Endothelial cell of umbilical vein (primary cell): ENCODE measurements around the gene GADD45A. TPM values are rescaled to one million over a fixed set of nuclear protein-coding genes. Genes with fewer than 3 reads are reported as not detected.

Experiments used
- BruUV-seq: library from RNA; stranded (reverse); fragments of 400-500 nt; replicated peaks from 2 replicates; lab custom pipeline; 2021; lab: Mats Ljungman, UMichigan
- CTCF ChIA-PET: fragments of 300-600, 350-600 bp; sonication (Branson Sonifier 250); formaldehyde crosslinking; loops from one replicate; lab custom pipeline; 2021; ENCODE audit warnings: antibody characterized with exemption, inconsistent platforms; lab: Charles Lee
- POLR2A ChIA-PET: fragments of 300-600, 350-600 bp; sonication (Branson Sonifier 250); formaldehyde crosslinking; loops from one replicate; lab custom pipeline; 2021; ENCODE audit warnings: antibody characterized with exemption, inconsistent platforms; lab: Charles Lee
- DNase-seq: peaks from one replicate; pipeline ENCODE4 v3.0.0-alpha.2; 2011; ENCODE audit warnings: low read depth, low spot score
- FAIRE-seq: peaks from 2 replicates; lab custom pipeline; 2011; peaks lifted over from hg19 to GRCh38; lab: Jason Lieb, UNC
- H2AFZ ChIP-seq: 2 replicates; pipeline ENCODE4 v1.6.0; 2012; ENCODE audit warnings: low read depth, low read length, control low read depth, inconsistent platforms
- H3K27ac ChIP-seq: 2 replicates; pipeline ENCODE4 v1.5.1; 2011; ENCODE audit warnings: low read depth, mild to moderate bottlenecking, control low read depth, low read length, moderate library complexity; ENCODE audit not compliant: insufficient read depth
- H3K27me3 ChIP-seq, 2 experiments: 2 replicates each; pipeline versions ENCODE4 v1.6.0 to v1.6.1; 2011; ENCODE audit warnings: low read length in 2 of 2, mixed read lengths in 1 of 2; ENCODE audit not compliant: control insufficient read depth in 2 of 2, insufficient read depth in 2 of 2
- H3K36me3 ChIP-seq, 2 experiments: 2 replicates in 1 of 2; 3 replicates in 1 of 2; pipeline ENCODE4 v1.5.1; 2011; ENCODE audit warnings: low read length in 2 of 2, mild to moderate bottlenecking in 1 of 2, moderate library complexity in 1 of 2; ENCODE audit not compliant: control insufficient read depth in 2 of 2, insufficient read depth in 2 of 2; ENCODE audit errors: extremely low read depth in 1 of 2
- H3K4me1 ChIP-seq: 3 replicates; pipeline ENCODE4 v1.5.1; 2011; ENCODE audit warnings: mild to moderate bottlenecking, low read length; ENCODE audit not compliant: control insufficient read depth, insufficient read depth; ENCODE audit errors: extremely low read depth
- H3K4me2 ChIP-seq: 2 replicates; pipeline ENCODE4 v1.6.1; 2011; ENCODE audit warnings: low read length, control low read depth, mixed read lengths; ENCODE audit not compliant: insufficient read depth
- H3K4me3 ChIP-seq, 3 experiments: fragments of 200-600 bp in 1 of 3; sonication (generic), shearing (Covaris generic) in 1 of 3; replicated peaks in 1 of 3; 2 replicates each; pipeline ENCODE4 v1.5.1; 2011 to 2016; ENCODE audit warnings: control low read depth in 3 of 3, low read length in 3 of 3, mild to moderate bottlenecking in 2 of 3, inconsistent platforms in 1 of 3, low read depth in 1 of 3, moderate library complexity in 1 of 3; ENCODE audit not compliant: insufficient read depth in 1 of 3
- H3K79me2 ChIP-seq: 2 replicates; pipeline ENCODE4 v1.6.0; 2012; ENCODE audit warnings: low read length, inconsistent platforms; ENCODE audit not compliant: control insufficient read depth, insufficient read depth
- H3K9ac ChIP-seq: replicated peaks from 2 replicates; pipeline ENCODE3; 2011; ENCODE audit warnings: low read length, control low read depth; ENCODE audit not compliant: insufficient read depth; ENCODE audit errors: extremely low read depth
- H3K9me1 ChIP-seq: replicated peaks from 3 replicates; pipeline ENCODE4 v1.6.0; 2011; ENCODE audit warnings: mild to moderate bottlenecking, low read length; ENCODE audit not compliant: control insufficient read depth, insufficient read depth; ENCODE audit errors: extremely low read depth
- H3K9me3 ChIP-seq: replicated peaks from 2 replicates; pipeline ENCODE4 v1.5.1; 2012; ENCODE audit warnings: low read length, inconsistent platforms; ENCODE audit not compliant: control insufficient read depth, insufficient read depth
- H4K20me1 ChIP-seq: replicated peaks from 2 replicates; pipeline ENCODE3; 2011; ENCODE audit warnings: mild to moderate bottlenecking, low read length; ENCODE audit not compliant: control insufficient read depth, insufficient read depth; ENCODE audit errors: extremely low read depth
- CTCF ChIP-seq, 2 donors: IDR thresholded peaks; 1 replicate in 1 of 2; 2 replicates in 1 of 2; pipeline ENCODE4 v1.5.1; 2011; ENCODE audit warnings: low read length in 2 of 2, mild to moderate bottlenecking in 2 of 2, moderate library complexity in 2 of 2, control low read depth in 1 of 2, inconsistent platforms in 1 of 2, low read depth in 1 of 2; ENCODE audit not compliant: insufficient read depth in 1 of 2; ENCODE audit errors: extremely low read depth in 1 of 2
- EZH2 ChIP-seq: IDR thresholded peaks from 2 replicates; pipeline ENCODE4 v1.6.1; 2012; ENCODE audit warnings: borderline replicate concordance, low read depth, mild to moderate bottlenecking, moderate library complexity, low read length, inconsistent platforms; ENCODE audit not compliant: severe bottlenecking
- FOS ChIP-seq: IDR thresholded peaks from 2 replicates; pipeline ENCODE4 v1.6.1; 2011; ENCODE audit warnings: mild to moderate bottlenecking, low read length, moderate library complexity, borderline replicate concordance; ENCODE audit not compliant: insufficient read depth
- GATA2 ChIP-seq: IDR thresholded peaks from 2 replicates; pipeline ENCODE4 v1.7.0; 2011; ENCODE audit warnings: low read depth, mild to moderate bottlenecking, moderate library complexity, mixed read lengths, low read length; ENCODE audit not compliant: insufficient read length, insufficient read depth
- JUN ChIP-seq: IDR thresholded peaks from 2 replicates; pipeline ENCODE4 v1.6.1; 2011; ENCODE audit warnings: borderline replicate concordance, low read depth; ENCODE audit not compliant: insufficient read length, insufficient read depth
- MYC ChIP-seq: IDR thresholded peaks from one replicate; pipeline ENCODE4 v1.6.1; 2011; ENCODE audit warnings: mild to moderate bottlenecking, low read depth, low read length
- POLR2A ChIP-seq: IDR thresholded peaks from 2 replicates; pipeline ENCODE4 v1.6.1; 2012; ENCODE audit warnings: low read depth, mild to moderate bottlenecking, control low read depth, low read length
- POLR2AphosphoS5 ChIP-seq: IDR thresholded peaks from 2 replicates; pipeline ENCODE4 v1.6.1; 2012; ENCODE audit warnings: low read depth, mild to moderate bottlenecking, control low read depth, low read length, moderate library complexity; ENCODE audit not compliant: insufficient read depth
- dilution Hi-C: fragments of 300-500 bp; cut with MboI; formaldehyde crosslinking; loops from one replicate; pipeline ENCODE4 v1.15.0; 2019; ENCODE audit warnings: low sequenced_read_pairs; ENCODE audit not compliant: extremely low pct_ligation_motif_present
- intact Hi-C: fragments of 100-400 bp; cut with micrococcal nuclease; formaldehyde crosslinking; loops from one replicate; pipeline ENCODE4 v1.10.0; 2022
- polyA plus RNA-seq, 4 experiments: library from polyadenylated mRNA; depleted of rRNA in 3 of 4; stranded (reverse) in 3 of 4; unstranded in 1 of 4; fragments of >200 nt; gene quantifications; 2 replicates each; pipeline versions ENCODE4 v1.2.1 to v1.2.3, GENCODE V29; 2011 to 2012; ENCODE audit warnings: missing spikeins in 1 of 4
- total RNA-seq: library from RNA; stranded (reverse); gene quantifications from 2 replicates; pipeline ENCODE4 v1.2.3, GENCODE V29; 2021
- TF ChIP-seq, protein P1 (sequence below): IDR thresholded peaks from 2 replicates; pipeline ENCODE4 v1.6.1; 2011; ENCODE audit not compliant: insufficient read depth, insufficient read length

The GADD45A gene
- total and polyA plus RNA-seq, 2 donors (not counting 3 experiments of a cell fraction or from before 2014, with no cell fraction given), result 77.4 to 87.6 TPM

DNA sequence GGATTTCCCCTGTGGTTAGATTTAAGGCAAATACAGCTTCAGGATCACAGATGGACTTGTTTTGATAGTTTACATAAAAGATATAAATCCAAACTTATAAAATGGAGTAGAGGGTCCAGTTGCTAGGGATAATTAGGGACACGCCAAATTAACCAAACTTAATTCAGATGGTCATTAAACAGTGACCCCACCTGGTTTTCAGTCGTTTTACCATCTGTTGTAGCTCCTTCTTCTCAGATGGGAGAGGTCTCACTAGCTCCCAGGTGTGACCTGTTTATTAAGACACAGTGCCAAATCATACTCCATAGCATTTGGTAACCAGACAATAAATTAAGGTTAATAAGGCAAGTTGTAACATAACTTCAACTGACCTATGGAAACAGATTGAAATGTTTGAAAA lies 8.1 kb upstream of the GADD45A start:
- Histone ChIP-seq H3K9ac (no peak overlapping the region), H3K27me3 (no peaks in the 10 kb centered on the region), H4K20me1 (no peaks in the 10 kb centered on the region), H3K4me1 (peaks cover 18% of the 10 kb centered on the region), H3K4me3 (no peak overlapping the region), H3K9me3 (no peaks in the 10 kb centered on the region), H3K27ac (no peak overlapping the region), H3K79me2 (no peaks in the 10 kb centered on the region), H3K9me1 (no peaks in the 10 kb centered on the region), H2AFZ (no peak overlapping the region), H3K4me2 (no peak overlapping the region), H3K36me3 (no peaks in the 10 kb centered on the region)
- TF ChIP-seq MYC, result no peak
- intact Hi-C loops, result no loop called here
- ChIA-PET CTCF (interaction anchor here (0.7 to 1.6 kb wide), 2 partner anchors 116 to 139 kb away, joined by 3 to 4 read pairs; no protein-coding TSS in a partner anchor), POLR2A (no interaction called here)
- dilution Hi-C loops, result no loop called here
- BruUV-seq, result no TSS peak
- no peak for FAIRE-seq
- DNase-seq, result no peak

- Histone ChIP-seq H3K9me1 (no peaks in the 10 kb centered on the region), H3K36me3 (no peaks in the 10 kb centered on the region), H3K9ac (no peak overlapping the region), H3K27ac (no peak overlapping the region), H4K20me1 (no peaks in the 10 kb centered on the region), H3K4me3 (no peak overlapping the region), H3K4me1 (peaks cover 18% of the 10 kb centered on the region), H3K79me2 (no peaks in the 10 kb centered on the region), H3K4me2 (no peak overlapping the region), H3K27me3 (no peaks in the 10 kb centered on the region), H3K9me3 (no peaks in the 10 kb centered on the region), H2AFZ (no peak overlapping the region)
- DNase-seq, result no peak
- BruUV-seq, result no TSS peak
- no peak for TF ChIP-seq CTCF (IDR thresholded peaks at IDR 0.05; ENCODE audit: extremely low read depth in 1 of 2, insufficient read depth in 1 of 2, low read depth in 1 of 2, low read length in 2 of 2)
- TF ChIP-seq, protein P1, sequence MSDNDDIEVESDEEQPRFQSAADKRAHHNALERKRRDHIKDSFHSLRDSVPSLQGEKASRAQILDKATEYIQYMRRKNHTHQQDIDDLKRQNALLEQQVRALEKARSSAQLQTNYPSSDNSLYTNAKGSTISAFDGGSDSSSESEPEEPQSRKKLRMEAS, result no peak
- TF ChIP-seq POLR2AphosphoS5, result no peak
- no peak for TF ChIP-seq POLR2A
- TF ChIP-seq MYC, result no peak
- TF ChIP-seq GATA2, result no peak
- TF ChIP-seq FOS, result no peak
- no peak for TF ChIP-seq JUN
- TF ChIP-seq EZH2, result no peak
- ChIA-PET CTCF (interaction anchor here (1.4 to 1.6 kb wide), 3 partner anchors 43 to 116 kb away, joined by 3 to 4 read pairs (median 3); no protein-coding TSS in a partner anchor), POLR2A (no interaction called here)
- dilution Hi-C loops, result no loop called here
- intact Hi-C loops, result no loop called here
- FAIRE-seq, result no peak
These were observed 7.6 kb upstream of the GADD45A start for GRCh38 chr1:67677408-67677807.
